GM23338 (cell line): ENCODE measurements around the gene UBAC2. TPM values are rescaled to one million over a fixed set of nuclear protein-coding genes. Genes with fewer than 3 reads are reported as not detected.

ENCODE experiments used
- ATAC-seq: fragments of 200-7000 bp; cut with Tn5 transposase; 3 replicates; pipeline ENCODE4 v1.9.1; 2020
- DNase-seq: peaks from one replicate; pipeline ENCODE4 v3.0.0-alpha.2; 2015; ENCODE audit warnings: low spot score
- H2AFZ ChIP-seq: fragments of 200-600 bp; sonication (generic); 2 replicates; pipeline ENCODE4 v1.8.0; 2016; ENCODE audit warnings: antibody characterized with exemption, mild to moderate bottlenecking, moderate library complexity
- H3F3A ChIP-seq: fragments of 200-600 bp; sonication (generic); replicated peaks from 2 replicates; pipeline ENCODE4 v1.8.0; 2017; ENCODE audit warnings: antibody characterized with exemption, mixed run types, low read depth
- H3K27ac ChIP-seq: fragments of 200-600 bp; sonication (generic); 2 replicates; pipeline ENCODE4 v1.6.1; 2016; ENCODE audit warnings: low read depth
- H3K27me3 ChIP-seq: fragments of 200-600 bp; sonication (generic); 2 replicates; pipeline ENCODE4 v1.8.0; 2016; ENCODE audit warnings: mild to moderate bottlenecking, mixed run types, moderate library complexity; ENCODE audit not compliant: insufficient read depth
- H3K36me3 ChIP-seq: fragments of 200-600 bp; sonication (generic); 2 replicates; pipeline ENCODE4 v1.8.0; 2016; ENCODE audit warnings: mild to moderate bottlenecking; ENCODE audit not compliant: insufficient read depth
- H3K4me1 ChIP-seq: fragments of 200-600 bp; sonication (generic); 2 replicates; pipeline ENCODE4 v1.8.0; 2016; ENCODE audit warnings: mild to moderate bottlenecking, moderate library complexity; ENCODE audit not compliant: insufficient read depth
- H3K4me2 ChIP-seq: fragments of 200-600 bp; sonication (generic); 2 replicates; pipeline ENCODE4 v1.7.1; 2017; ENCODE audit warnings: mixed run types
- H3K4me3 ChIP-seq: fragments of 200-600 bp; sonication (generic); 2 replicates; pipeline ENCODE4 v1.6.1; 2016; ENCODE audit warnings: mixed run types
- H3K79me2 ChIP-seq: fragments of 200-600 bp; sonication (generic); replicated peaks from 2 replicates; pipeline ENCODE4 v1.8.0; 2017; ENCODE audit warnings: mild to moderate bottlenecking; ENCODE audit not compliant: insufficient read depth
- H3K9me2 ChIP-seq: fragments of 200-600 bp; sonication (generic); 2 replicates; pipeline ENCODE4 v1.8.0; 2017; ENCODE audit not compliant: insufficient read depth
- H4K20me1 ChIP-seq: fragments of 200-600 bp; sonication (generic); replicated peaks from 2 replicates; pipeline ENCODE4 v1.8.0; 2017; ENCODE audit warnings: mild to moderate bottlenecking; ENCODE audit not compliant: insufficient read depth
- H3K27ac Mint-ChIP-seq: 2 replicates; pipeline ENCODE4 v1.8.0; 2020; ENCODE audit warnings: inconsistent platforms, mild to moderate bottlenecking, moderate library complexity, mixed read lengths
- H3K27me3 Mint-ChIP-seq: 3 replicates; pipeline ENCODE4 v1.8.0; 2022; ENCODE audit warnings: low read depth, mild to moderate bottlenecking, moderate library complexity, mixed read lengths, inconsistent platforms; ENCODE audit not compliant: insufficient read depth, poor library complexity
- H3K36me3 Mint-ChIP-seq: 3 replicates; pipeline ENCODE4 v1.8.0; 2021; ENCODE audit warnings: low read depth, mild to moderate bottlenecking, inconsistent platforms, moderate library complexity, mixed read lengths
- H3K4me1 Mint-ChIP-seq: 3 replicates; pipeline ENCODE4 v1.8.0; 2020; ENCODE audit warnings: mild to moderate bottlenecking, inconsistent platforms, mixed read lengths
- H3K4me3 Mint-ChIP-seq: 3 replicates; pipeline ENCODE4 v1.8.0; 2021; ENCODE audit warnings: moderate library complexity, mild to moderate bottlenecking, inconsistent platforms, mixed read lengths
- H3K9me3 Mint-ChIP-seq: 3 replicates; pipeline ENCODE4 v1.8.0; 2020; ENCODE audit warnings: moderate library complexity, mild to moderate bottlenecking, inconsistent platforms, mixed read lengths
- CREB1 ChIP-seq: fragments of 250-450 bp; sonication (Bioruptor Pico); IDR thresholded peaks from 2 replicates; pipeline ENCODE4 v1.5.0; 2020; ENCODE audit warnings: low read depth, mild to moderate bottlenecking, moderate library complexity
- EZH2 ChIP-seq: fragments of 200-600 bp; sonication (generic); IDR thresholded peaks from one replicate; pipeline ENCODE4 v1.8.0; 2017; ENCODE audit warnings: antibody characterized with exemption, mild to moderate bottlenecking, low read depth; ENCODE audit not compliant: unreplicated experiment
- EZH2phosphoT487 ChIP-seq: fragments of 200-600 bp; sonication (generic); IDR thresholded peaks from one replicate; pipeline ENCODE4 v1.8.1; 2018; ENCODE audit warnings: antibody characterized with exemption; ENCODE audit not compliant: unreplicated experiment
- JUNB ChIP-seq: IDR thresholded peaks from one replicate; pipeline ENCODE4 v1.6.1; 2016; ENCODE audit warnings: antibody characterized with exemption; ENCODE audit not compliant: unreplicated experiment
- NANOG ChIP-seq: IDR thresholded peaks from 2 replicates; pipeline ENCODE4 v1.6.1; 2016; ENCODE audit warnings: antibody characterized with exemption, borderline replicate concordance
- POLR2AphosphoS5 ChIP-seq: IDR thresholded peaks from 2 replicates; pipeline ENCODE4 v1.6.1; 2016; ENCODE audit warnings: antibody characterized with exemption, low read depth
- STAT1 ChIP-seq: IDR thresholded peaks from one replicate; pipeline ENCODE4 v1.6.1; 2016; ENCODE audit warnings: antibody characterized with exemption; ENCODE audit not compliant: unreplicated experiment
- ZNF114 ChIP-seq: fragments of 250-450 bp; sonication (Bioruptor Pico); IDR thresholded peaks from 2 replicates; pipeline ENCODE4 v1.5.0; 2020; ENCODE audit warnings: mild to moderate bottlenecking, moderate library complexity
- ZNF331 ChIP-seq: fragments of 250-450 bp; sonication (Bioruptor Pico); IDR thresholded peaks from 2 replicates; pipeline ENCODE4 v1.5.0; 2020; ENCODE audit warnings: low read depth, mild to moderate bottlenecking, moderate library complexity
- polyA plus RNA-seq: library from polyadenylated mRNA; unstranded; fragments of >200 nt; fragmentation: Nextera tagmentation; extraction: Ambion mirVana; gene quantifications from 2 replicates; pipeline ENCODE4 v1.2.1, GENCODE V29; 2016
- total RNA-seq: library from RNA; depleted of rRNA; stranded (reverse); fragments of >200 nt; shearing (Covaris generic); gene quantifications from 2 replicates; pipeline ENCODE4 v1.2.3, GENCODE V29; 2014
- TF ChIP-seq, protein P1 (sequence below): IDR thresholded peaks from one replicate; pipeline ENCODE4 v1.6.1; 2018; ENCODE audit warnings: antibody characterized with exemption; ENCODE audit not compliant: unreplicated experiment
- TF ChIP-seq, protein P2 (sequence below): IDR thresholded peaks from 2 replicates; pipeline ENCODE4 v1.6.1; 2016; ENCODE audit warnings: antibody characterized with exemption
- TF ChIP-seq, protein P3 (sequence below): fragments of 250-450 bp; sonication (Bioruptor Pico); IDR thresholded peaks from 2 replicates; pipeline ENCODE4 v1.5.0; 2020; ENCODE audit warnings: mild to moderate bottlenecking, moderate library complexity
- TF ChIP-seq, protein P4 (sequence below), 2 experiments: fragments of 200-600 bp in 1 of 2; sonication (generic) in 1 of 2; conservative IDR thresholded peaks; 2 replicates each; pipeline versions ENCODE4 v1.5.1 to v1.6.1; 2016 to 2017; ENCODE audit warnings: antibody characterized with exemption in 2 of 2, low read depth in 2 of 2, mild to moderate bottlenecking in 2 of 2, moderate library complexity in 1 of 2

The UBAC2 gene
- total and polyA plus RNA-seq, 2 experiments from 2014 or later, result 37.9 to 76.9 TPM

DNA sequence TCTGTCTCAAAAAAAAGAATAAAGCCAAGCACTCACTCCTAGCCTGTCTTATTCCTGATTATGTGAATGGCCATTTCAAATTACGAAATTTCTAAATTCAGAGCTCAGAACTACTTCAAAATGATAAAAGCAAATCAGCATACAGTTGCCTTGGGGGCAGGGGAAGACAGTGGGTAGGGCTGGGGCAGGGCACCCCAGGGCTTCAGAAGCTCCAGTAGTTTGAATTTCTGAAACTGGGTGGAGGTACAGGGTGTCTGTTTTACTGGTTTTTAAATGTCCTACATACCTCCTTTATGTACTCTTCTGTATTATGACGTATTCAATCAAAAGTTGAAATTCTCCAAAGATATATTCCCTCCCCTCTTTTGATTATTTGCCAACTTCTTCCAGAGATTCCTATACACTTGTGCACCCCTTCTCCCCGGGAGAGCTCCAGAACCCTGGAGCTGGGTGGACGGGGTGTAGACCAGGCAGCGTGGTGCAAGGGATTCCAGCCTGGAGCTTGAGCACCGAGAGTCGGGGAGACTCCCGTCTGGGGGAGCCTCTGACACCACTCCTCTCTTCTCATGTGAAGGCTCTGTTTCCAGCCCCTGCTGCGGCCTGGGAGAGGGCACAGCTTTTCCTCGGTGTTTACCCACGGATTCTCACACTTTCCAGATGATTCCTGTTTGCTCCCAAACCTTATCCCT is 191.3 kb downstream of the UBAC2 start:
- H3K4me3 Mint-ChIP-seq, result no peak overlapping the region
- Histone ChIP-seq H3F3A (no peaks in the 10 kb centered on the region), H3K36me3 (no peaks in the 10 kb centered on the region), H2AFZ (no peak overlapping the region), H3K4me2 (no peak overlapping the region), H3K27ac (no peak overlapping the region), H3K4me1 (no peaks in the 10 kb centered on the region), H3K4me3 (no peak overlapping the region), H4K20me1 (no peaks in the 10 kb centered on the region), H3K27me3 (no peaks in the 10 kb centered on the region), H3K9me2 (peaks cover 5% of the 10 kb centered on the region; the same call in 1 of the 2 replicates), H3K79me2 (no peaks in the 10 kb centered on the region)
- H3K4me1 Mint-ChIP-seq, result peaks cover 17% of the 10 kb centered on the region
- ATAC-seq (no peak), DNase-seq (no peak)
- no peak overlapping the region for H3K27ac Mint-ChIP-seq
- peaks cover 6% of the 10 kb centered on the region for H3K36me3 Mint-ChIP-seq
- H3K27me3 Mint-ChIP-seq, result peaks cover 8% of the 10 kb centered on the region
- TF ChIP-seq JUNB (no peak), POLR2AphosphoS5 (no peak), NANOG (no peak), ZNF114 (no peak), EZH2phosphoT487 (no peak), STAT1 (no peak), EZH2 (no peak), ZNF331 (CRISPR knock-in tag) (no peak), CREB1 (CRISPR knock-in tag) (no peak)
- TF ChIP-seq, protein P1, sequence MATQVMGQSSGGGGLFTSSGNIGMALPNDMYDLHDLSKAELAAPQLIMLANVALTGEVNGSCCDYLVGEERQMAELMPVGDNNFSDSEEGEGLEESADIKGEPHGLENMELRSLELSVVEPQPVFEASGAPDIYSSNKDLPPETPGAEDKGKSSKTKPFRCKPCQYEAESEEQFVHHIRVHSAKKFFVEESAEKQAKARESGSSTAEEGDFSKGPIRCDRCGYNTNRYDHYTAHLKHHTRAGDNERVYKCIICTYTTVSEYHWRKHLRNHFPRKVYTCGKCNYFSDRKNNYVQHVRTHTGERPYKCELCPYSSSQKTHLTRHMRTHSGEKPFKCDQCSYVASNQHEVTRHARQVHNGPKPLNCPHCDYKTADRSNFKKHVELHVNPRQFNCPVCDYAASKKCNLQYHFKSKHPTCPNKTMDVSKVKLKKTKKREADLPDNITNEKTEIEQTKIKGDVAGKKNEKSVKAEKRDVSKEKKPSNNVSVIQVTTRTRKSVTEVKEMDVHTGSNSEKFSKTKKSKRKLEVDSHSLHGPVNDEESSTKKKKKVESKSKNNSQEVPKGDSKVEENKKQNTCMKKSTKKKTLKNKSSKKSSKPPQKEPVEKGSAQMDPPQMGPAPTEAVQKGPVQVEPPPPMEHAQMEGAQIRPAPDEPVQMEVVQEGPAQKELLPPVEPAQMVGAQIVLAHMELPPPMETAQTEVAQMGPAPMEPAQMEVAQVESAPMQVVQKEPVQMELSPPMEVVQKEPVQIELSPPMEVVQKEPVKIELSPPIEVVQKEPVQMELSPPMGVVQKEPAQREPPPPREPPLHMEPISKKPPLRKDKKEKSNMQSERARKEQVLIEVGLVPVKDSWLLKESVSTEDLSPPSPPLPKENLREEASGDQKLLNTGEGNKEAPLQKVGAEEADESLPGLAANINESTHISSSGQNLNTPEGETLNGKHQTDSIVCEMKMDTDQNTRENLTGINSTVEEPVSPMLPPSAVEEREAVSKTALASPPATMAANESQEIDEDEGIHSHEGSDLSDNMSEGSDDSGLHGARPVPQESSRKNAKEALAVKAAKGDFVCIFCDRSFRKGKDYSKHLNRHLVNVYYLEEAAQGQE, result no peak
- TF ChIP-seq, protein P2, sequence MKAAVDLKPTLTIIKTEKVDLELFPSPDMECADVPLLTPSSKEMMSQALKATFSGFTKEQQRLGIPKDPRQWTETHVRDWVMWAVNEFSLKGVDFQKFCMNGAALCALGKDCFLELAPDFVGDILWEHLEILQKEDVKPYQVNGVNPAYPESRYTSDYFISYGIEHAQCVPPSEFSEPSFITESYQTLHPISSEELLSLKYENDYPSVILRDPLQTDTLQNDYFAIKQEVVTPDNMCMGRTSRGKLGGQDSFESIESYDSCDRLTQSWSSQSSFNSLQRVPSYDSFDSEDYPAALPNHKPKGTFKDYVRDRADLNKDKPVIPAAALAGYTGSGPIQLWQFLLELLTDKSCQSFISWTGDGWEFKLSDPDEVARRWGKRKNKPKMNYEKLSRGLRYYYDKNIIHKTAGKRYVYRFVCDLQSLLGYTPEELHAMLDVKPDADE, result no peak
- TF ChIP-seq, protein P3, sequence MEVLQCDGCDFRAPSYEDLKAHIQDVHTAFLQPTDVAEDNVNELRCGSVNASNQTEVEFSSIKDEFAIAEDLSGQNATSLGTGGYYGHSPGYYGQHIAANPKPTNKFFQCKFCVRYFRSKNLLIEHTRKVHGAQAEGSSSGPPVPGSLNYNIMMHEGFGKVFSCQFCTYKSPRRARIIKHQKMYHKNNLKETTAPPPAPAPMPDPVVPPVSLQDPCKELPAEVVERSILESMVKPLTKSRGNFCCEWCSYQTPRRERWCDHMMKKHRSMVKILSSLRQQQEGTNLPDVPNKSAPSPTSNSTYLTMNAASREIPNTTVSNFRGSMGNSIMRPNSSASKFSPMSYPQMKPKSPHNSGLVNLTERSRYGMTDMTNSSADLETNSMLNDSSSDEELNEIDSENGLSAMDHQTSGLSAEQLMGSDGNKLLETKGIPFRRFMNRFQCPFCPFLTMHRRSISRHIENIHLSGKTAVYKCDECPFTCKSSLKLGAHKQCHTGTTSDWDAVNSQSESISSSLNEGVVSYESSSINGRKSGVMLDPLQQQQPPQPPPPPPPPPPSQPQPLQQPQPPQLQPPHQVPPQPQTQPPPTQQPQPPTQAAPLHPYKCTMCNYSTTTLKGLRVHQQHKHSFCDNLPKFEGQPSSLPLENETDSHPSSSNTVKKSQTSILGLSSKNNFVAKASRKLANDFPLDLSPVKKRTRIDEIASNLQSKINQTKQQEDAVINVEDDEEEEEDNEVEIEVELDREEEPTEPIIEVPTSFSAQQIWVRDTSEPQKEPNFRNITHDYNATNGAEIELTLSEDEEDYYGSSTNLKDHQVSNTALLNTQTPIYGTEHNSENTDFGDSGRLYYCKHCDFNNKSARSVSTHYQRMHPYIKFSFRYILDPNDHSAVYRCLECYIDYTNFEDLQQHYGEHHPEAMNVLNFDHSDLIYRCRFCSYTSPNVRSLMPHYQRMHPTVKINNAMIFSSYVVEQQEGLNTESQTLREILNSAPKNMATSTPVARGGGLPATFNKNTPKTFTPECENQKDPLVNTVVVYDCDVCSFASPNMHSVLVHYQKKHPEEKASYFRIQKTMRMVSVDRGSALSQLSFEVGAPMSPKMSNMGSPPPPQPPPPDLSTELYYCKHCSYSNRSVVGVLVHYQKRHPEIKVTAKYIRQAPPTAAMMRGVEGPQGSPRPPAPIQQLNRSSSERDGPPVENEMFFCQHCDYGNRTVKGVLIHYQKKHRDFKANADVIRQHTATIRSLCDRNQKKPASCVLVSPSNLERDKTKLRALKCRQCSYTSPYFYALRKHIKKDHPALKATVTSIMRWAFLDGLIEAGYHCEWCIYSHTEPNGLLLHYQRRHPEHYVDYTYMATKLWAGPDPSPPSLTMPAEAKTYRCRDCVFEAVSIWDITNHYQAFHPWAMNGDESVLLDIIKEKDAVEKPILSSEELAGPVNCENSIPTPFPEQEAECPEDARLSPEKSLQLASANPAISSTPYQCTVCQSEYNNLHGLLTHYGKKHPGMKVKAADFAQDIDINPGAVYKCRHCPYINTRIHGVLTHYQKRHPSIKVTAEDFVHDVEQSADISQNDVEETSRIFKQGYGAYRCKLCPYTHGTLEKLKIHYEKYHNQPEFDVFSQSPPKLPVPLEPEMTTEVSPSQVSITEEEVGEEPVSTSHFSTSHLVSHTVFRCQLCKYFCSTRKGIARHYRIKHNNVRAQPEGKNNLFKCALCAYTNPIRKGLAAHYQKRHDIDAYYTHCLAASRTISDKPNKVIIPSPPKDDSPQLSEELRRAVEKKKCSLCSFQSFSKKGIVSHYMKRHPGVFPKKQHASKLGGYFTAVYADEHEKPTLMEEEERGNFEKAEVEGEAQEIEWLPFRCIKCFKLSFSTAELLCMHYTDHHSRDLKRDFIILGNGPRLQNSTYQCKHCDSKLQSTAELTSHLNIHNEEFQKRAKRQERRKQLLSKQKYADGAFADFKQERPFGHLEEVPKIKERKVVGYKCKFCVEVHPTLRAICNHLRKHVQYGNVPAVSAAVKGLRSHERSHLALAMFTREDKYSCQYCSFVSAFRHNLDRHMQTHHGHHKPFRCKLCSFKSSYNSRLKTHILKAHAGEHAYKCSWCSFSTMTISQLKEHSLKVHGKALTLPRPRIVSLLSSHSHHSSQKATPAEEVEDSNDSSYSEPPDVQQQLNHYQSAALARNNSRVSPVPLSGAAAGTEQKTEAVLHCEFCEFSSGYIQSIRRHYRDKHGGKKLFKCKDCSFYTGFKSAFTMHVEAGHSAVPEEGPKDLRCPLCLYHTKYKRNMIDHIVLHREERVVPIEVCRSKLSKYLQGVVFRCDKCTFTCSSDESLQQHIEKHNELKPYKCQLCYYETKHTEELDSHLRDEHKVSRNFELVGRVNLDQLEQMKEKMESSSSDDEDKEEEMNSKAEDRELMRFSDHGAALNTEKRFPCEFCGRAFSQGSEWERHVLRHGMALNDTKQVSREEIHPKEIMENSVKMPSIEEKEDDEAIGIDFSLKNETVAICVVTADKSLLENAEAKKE (CRISPR knock-in tag), result no peak
- TF ChIP-seq, protein P4, sequence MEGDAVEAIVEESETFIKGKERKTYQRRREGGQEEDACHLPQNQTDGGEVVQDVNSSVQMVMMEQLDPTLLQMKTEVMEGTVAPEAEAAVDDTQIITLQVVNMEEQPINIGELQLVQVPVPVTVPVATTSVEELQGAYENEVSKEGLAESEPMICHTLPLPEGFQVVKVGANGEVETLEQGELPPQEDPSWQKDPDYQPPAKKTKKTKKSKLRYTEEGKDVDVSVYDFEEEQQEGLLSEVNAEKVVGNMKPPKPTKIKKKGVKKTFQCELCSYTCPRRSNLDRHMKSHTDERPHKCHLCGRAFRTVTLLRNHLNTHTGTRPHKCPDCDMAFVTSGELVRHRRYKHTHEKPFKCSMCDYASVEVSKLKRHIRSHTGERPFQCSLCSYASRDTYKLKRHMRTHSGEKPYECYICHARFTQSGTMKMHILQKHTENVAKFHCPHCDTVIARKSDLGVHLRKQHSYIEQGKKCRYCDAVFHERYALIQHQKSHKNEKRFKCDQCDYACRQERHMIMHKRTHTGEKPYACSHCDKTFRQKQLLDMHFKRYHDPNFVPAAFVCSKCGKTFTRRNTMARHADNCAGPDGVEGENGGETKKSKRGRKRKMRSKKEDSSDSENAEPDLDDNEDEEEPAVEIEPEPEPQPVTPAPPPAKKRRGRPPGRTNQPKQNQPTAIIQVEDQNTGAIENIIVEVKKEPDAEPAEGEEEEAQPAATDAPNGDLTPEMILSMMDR (conservative IDR thresholded peaks at IDR 0.05; ENCODE audit: low read depth in 2 of 2), result no peak
- H3K9me3 Mint-ChIP-seq, result no peaks in the 10 kb centered on the region
